Measurements from ENCODE around the gene KCNA3.
A peak's percentile ranks its signal among the peaks of the same experiment; 100 is the strongest.

Gene KCNA3

GRCh38 chr1:110697606-110698005, 22.9 kb upstream of the KCNA3 start:
- no peak overlapping the region for H3K4me3 ChIP-seq (replicated peaks; ENCODE audit: low read depth, low read length)
- no peak for DNase-seq (ENCODE audit: low read depth)
- TF ChIP-seq CTCF (IDR thresholded peaks at IDR 0.05; ENCODE audit: low read length, missing control alignments) = no peak

GRCh38 chr1:110696818-110697217, 22.1 kb upstream of the KCNA3 start:
- no peak for TF ChIP-seq CTCF (IDR thresholded peaks at IDR 0.05; ENCODE audit: low read length, missing control alignments)
- no peak for DNase-seq (ENCODE audit: low read depth)
- no peak overlapping the region for H3K4me3 ChIP-seq (replicated peaks; ENCODE audit: low read depth, low read length)

GRCh38 chr1:110690709-110691365, 16.1 kb upstream of the KCNA3 start:
- DNase-seq (ENCODE audit: low read depth) = no peak
- no peak overlapping the region for H3K4me3 ChIP-seq (replicated peaks; ENCODE audit: low read depth, low read length)
- no peak for TF ChIP-seq CTCF (IDR thresholded peaks at IDR 0.05; ENCODE audit: low read length, missing control alignments)

- TF ChIP-seq CTCF (IDR thresholded peaks at IDR 0.05; ENCODE audit: low read length, missing control alignments) = no peak
- DNase-seq (ENCODE audit: low read depth) = no peak
- no peak overlapping the region for H3K4me3 ChIP-seq (replicated peaks; ENCODE audit: low read depth, low read length)
Observed at GRCh38 chr1:110689868-110690267, 15.1 kb upstream of the KCNA3 start.

GRCh38 chr1:110688514-110688913, 13.8 kb upstream of the KCNA3 start:
- no peak overlapping the region for H3K4me3 ChIP-seq (replicated peaks; ENCODE audit: low read depth, low read length)
- TF ChIP-seq CTCF (IDR thresholded peaks at IDR 0.05; ENCODE audit: low read length, missing control alignments) = no peak
- DNase-seq (ENCODE audit: low read depth) = no peak

- no peak overlapping the region for H3K4me3 ChIP-seq (replicated peaks; ENCODE audit: low read depth, low read length)
- TF ChIP-seq CTCF (IDR thresholded peaks at IDR 0.05; ENCODE audit: low read length, missing control alignments) = no peak
- DNase-seq (ENCODE audit: low read depth) = peak; percentile 54
Observed at GRCh38 chr1:110687250-110687649, 12.5 kb upstream of the KCNA3 start.

- DNase-seq (ENCODE audit: low read depth) = no peak
- TF ChIP-seq CTCF (IDR thresholded peaks at IDR 0.05; ENCODE audit: low read length, missing control alignments) = no peak
Observed at GRCh38 chr1:110686188-110686587, 11.4 kb upstream of the KCNA3 start.

More at GRCh38 chr1:110686188-110686587, 11.4 kb upstream of the KCNA3 start:
- H3K4me3 ChIP-seq (replicated peaks; ENCODE audit: low read depth, low read length) = no peak overlapping the region
